GM12878 (cell line): ENCODE measurements around the gene ZNF350.

Experiments used
- BMI1 ChIP-seq: fragments of 450-650 bp; IDR thresholded peaks from 2 replicates; pipeline ENCODE4 v1.6.1; 2016; ENCODE audit warnings: mild to moderate bottlenecking, moderate library complexity, borderline replicate concordance
- JUND ChIP-seq: IDR thresholded peaks from 2 replicates; pipeline ENCODE4 v1.6.1; 2012; ENCODE audit warnings: low read depth, mild to moderate bottlenecking, low read length, improper control_type of control experiment, moderate library complexity
- MYC ChIP-seq: IDR thresholded peaks from 2 replicates; pipeline ENCODE4 v1.6.1; 2011; ENCODE audit warnings: mild to moderate bottlenecking, low read length, moderate library complexity, inconsistent platforms; ENCODE audit not compliant: insufficient read depth, insufficient replicate concordance, insufficient read length, severe bottlenecking
- POLR2A ChIP-seq: IDR thresholded peaks from 2 replicates; pipeline ENCODE4 v1.6.1; 2011; ENCODE audit warnings: low read depth, mild to moderate bottlenecking, low read length
- RCOR1 ChIP-seq: conservative IDR thresholded peaks from 2 replicates; pipeline ENCODE4 v1.6.1; 2012; ENCODE audit warnings: low read depth, low read length, improper control_type of control experiment
- SMAD1 ChIP-seq: fragments of 450-650 bp; IDR thresholded peaks from 2 replicates; pipeline ENCODE4 v1.6.1; 2018; ENCODE audit warnings: mild to moderate bottlenecking, low read depth; ENCODE audit not compliant: partially characterized antibody
- SMC3 ChIP-seq: IDR thresholded peaks from 2 replicates; pipeline ENCODE4 v1.6.1; 2011; ENCODE audit warnings: low read length, improper control_type of control experiment, borderline replicate concordance
- TAF1 ChIP-seq: IDR thresholded peaks from 2 replicates; pipeline ENCODE4 v1.6.1; 2011; ENCODE audit warnings: mild to moderate bottlenecking, low read depth, low read length, borderline replicate concordance
- TF ChIP-seq, protein P1 (sequence below): IDR thresholded peaks from 2 replicates; pipeline ENCODE4 v1.6.1; 2012; ENCODE audit warnings: low read length, inconsistent platforms
- TF ChIP-seq, protein P2 (sequence below): IDR thresholded peaks from 2 replicates; pipeline ENCODE4 v1.6.1; 2011; ENCODE audit warnings: low read depth, mild to moderate bottlenecking, low read length, moderate library complexity, borderline replicate concordance; ENCODE audit errors: extremely low read depth
- TF ChIP-seq, protein P3 (sequence below): fragments of 450-650 bp; IDR thresholded peaks from 2 replicates; pipeline ENCODE4 v1.6.1; 2016; ENCODE audit warnings: mild to moderate bottlenecking, moderate library complexity, borderline replicate concordance
- TF ChIP-seq, protein P4 (sequence below): IDR thresholded peaks from 2 replicates; pipeline ENCODE4 v1.6.1; 2012; ENCODE audit warnings: low read depth, low read length, improper control_type of control experiment
- TF ChIP-seq, protein P5 (sequence below), 3 experiments: IDR thresholded peaks in 2 of 3; conservative IDR thresholded peaks in 1 of 3; 2 replicates each; pipeline ENCODE4 v1.5.1; 2011; ENCODE audit warnings: low read depth in 3 of 3, low read length in 3 of 3, mild to moderate bottlenecking in 3 of 3, control low read depth in 2 of 3, moderate library complexity in 2 of 3, inconsistent platforms in 1 of 3, mixed read lengths in 1 of 3; ENCODE audit not compliant: control insufficient read depth in 2 of 3, insufficient read depth in 1 of 3; ENCODE audit errors: extremely low read depth in 1 of 3

- TF ChIP-seq POLR2A (no peak), JUND (no peak), SMC3 (no peak), SMAD1 (no peak), BMI1 (no peak), TAF1 (no peak), MYC (no peak), RCOR1 (no peak)
- TF ChIP-seq, protein P1, sequence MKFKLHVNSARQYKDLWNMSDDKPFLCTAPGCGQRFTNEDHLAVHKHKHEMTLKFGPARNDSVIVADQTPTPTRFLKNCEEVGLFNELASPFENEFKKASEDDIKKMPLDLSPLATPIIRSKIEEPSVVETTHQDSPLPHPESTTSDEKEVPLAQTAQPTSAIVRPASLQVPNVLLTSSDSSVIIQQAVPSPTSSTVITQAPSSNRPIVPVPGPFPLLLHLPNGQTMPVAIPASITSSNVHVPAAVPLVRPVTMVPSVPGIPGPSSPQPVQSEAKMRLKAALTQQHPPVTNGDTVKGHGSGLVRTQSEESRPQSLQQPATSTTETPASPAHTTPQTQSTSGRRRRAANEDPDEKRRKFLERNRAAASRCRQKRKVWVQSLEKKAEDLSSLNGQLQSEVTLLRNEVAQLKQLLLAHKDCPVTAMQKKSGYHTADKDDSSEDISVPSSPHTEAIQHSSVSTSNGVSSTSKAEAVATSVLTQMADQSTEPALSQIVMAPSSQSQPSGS, result no peak
- TF ChIP-seq, protein P2, sequence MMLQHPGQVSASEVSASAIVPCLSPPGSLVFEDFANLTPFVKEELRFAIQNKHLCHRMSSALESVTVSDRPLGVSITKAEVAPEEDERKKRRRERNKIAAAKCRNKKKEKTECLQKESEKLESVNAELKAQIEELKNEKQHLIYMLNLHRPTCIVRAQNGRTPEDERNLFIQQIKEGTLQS, result no peak
- TF ChIP-seq, protein P3, sequence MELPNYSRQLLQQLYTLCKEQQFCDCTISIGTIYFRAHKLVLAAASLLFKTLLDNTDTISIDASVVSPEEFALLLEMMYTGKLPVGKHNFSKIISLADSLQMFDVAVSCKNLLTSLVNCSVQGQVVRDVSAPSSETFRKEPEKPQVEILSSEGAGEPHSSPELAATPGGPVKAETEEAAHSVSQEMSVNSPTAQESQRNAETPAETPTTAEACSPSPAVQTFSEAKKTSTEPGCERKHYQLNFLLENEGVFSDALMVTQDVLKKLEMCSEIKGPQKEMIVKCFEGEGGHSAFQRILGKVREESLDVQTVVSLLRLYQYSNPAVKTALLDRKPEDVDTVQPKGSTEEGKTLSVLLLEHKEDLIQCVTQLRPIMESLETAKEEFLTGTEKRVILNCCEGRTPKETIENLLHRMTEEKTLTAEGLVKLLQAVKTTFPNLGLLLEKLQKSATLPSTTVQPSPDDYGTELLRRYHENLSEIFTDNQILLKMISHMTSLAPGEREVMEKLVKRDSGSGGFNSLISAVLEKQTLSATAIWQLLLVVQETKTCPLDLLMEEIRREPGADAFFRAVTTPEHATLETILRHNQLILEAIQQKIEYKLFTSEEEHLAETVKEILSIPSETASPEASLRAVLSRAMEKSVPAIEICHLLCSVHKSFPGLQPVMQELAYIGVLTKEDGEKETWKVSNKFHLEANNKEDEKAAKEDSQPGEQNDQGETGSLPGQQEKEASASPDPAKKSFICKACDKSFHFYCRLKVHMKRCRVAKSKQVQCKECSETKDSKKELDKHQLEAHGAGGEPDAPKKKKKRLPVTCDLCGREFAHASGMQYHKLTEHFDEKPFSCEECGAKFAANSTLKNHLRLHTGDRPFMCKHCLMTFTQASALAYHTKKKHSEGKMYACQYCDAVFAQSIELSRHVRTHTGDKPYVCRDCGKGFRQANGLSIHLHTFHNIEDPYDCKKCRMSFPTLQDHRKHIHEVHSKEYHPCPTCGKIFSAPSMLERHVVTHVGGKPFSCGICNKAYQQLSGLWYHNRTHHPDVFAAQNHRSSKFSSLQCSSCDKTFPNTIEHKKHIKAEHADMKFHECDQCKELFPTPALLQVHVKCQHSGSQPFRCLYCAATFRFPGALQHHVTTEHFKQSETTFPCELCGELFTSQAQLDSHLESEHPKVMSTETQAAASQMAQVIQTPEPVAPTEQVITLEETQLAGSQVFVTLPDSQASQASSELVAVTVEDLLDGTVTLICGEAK, result no peak
- TF ChIP-seq, protein P4, sequence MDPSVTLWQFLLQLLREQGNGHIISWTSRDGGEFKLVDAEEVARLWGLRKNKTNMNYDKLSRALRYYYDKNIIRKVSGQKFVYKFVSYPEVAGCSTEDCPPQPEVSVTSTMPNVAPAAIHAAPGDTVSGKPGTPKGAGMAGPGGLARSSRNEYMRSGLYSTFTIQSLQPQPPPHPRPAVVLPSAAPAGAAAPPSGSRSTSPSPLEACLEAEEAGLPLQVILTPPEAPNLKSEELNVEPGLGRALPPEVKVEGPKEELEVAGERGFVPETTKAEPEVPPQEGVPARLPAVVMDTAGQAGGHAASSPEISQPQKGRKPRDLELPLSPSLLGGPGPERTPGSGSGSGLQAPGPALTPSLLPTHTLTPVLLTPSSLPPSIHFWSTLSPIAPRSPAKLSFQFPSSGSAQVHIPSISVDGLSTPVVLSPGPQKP, result no peak
- TF ChIP-seq, protein P5, sequence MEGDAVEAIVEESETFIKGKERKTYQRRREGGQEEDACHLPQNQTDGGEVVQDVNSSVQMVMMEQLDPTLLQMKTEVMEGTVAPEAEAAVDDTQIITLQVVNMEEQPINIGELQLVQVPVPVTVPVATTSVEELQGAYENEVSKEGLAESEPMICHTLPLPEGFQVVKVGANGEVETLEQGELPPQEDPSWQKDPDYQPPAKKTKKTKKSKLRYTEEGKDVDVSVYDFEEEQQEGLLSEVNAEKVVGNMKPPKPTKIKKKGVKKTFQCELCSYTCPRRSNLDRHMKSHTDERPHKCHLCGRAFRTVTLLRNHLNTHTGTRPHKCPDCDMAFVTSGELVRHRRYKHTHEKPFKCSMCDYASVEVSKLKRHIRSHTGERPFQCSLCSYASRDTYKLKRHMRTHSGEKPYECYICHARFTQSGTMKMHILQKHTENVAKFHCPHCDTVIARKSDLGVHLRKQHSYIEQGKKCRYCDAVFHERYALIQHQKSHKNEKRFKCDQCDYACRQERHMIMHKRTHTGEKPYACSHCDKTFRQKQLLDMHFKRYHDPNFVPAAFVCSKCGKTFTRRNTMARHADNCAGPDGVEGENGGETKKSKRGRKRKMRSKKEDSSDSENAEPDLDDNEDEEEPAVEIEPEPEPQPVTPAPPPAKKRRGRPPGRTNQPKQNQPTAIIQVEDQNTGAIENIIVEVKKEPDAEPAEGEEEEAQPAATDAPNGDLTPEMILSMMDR (IDR thresholded peaks at IDR 0.05 in 2 of 3, conservative IDR thresholded peaks at IDR 0.05 in 1 of 3; ENCODE audit: control insufficient read depth in 2 of 3, extremely low read depth in 1 of 3, insufficient read depth in 1 of 3, low read depth in 3 of 3, low read length in 3 of 3), result no peak
Measured at GRCh38 chr19:51978882-51979281, 7.8 kb downstream of the ZNF350 start.
